ENCODE data around the gene HRG.

HRG gene

GRCh38 chr3:186679151-186679550, 13.3 kb downstream of the HRG start:
- TF ChIP-seq FOXP2 (optimal IDR thresholded peaks at IDR 0.05; ENCODE audit: borderline replicate concordance, extremely low read depth, extremely low read length, insufficient read depth) = no peak
- TF ChIP-seq TAF1 (IDR thresholded peaks at IDR 0.05; ENCODE audit: borderline replicate concordance, insufficient read depth, low read length) = no peak
- no peak for TF ChIP-seq SIN3A (IDR thresholded peaks at IDR 0.05; ENCODE audit: borderline replicate concordance, insufficient read depth, low read length)
- TF ChIP-seq REST (IDR thresholded peaks at IDR 0.05; ENCODE audit: insufficient read depth in 1 of 2, low read depth in 2 of 2, low read length in 2 of 2) = no peak
- no peak for TF ChIP-seq POLR2AphosphoS5 (IDR thresholded peaks at IDR 0.05; ENCODE audit: low read depth, low read length)

GRCh38 chr3:186680869-186681268, 15.1 kb downstream of the HRG start:
- TF ChIP-seq FOXP2 (optimal IDR thresholded peaks at IDR 0.05; ENCODE audit: borderline replicate concordance, extremely low read depth, extremely low read length, insufficient read depth) = no peak
- TF ChIP-seq POLR2AphosphoS5 (IDR thresholded peaks at IDR 0.05; ENCODE audit: low read depth, low read length) = no peak
- no peak for TF ChIP-seq REST (IDR thresholded peaks at IDR 0.05; ENCODE audit: insufficient read depth in 1 of 2, low read depth in 2 of 2, low read length in 2 of 2)
- no peak for TF ChIP-seq TAF1 (IDR thresholded peaks at IDR 0.05; ENCODE audit: borderline replicate concordance, insufficient read depth, low read length)
- no peak for TF ChIP-seq SIN3A (IDR thresholded peaks at IDR 0.05; ENCODE audit: borderline replicate concordance, insufficient read depth, low read length)

DNA sequence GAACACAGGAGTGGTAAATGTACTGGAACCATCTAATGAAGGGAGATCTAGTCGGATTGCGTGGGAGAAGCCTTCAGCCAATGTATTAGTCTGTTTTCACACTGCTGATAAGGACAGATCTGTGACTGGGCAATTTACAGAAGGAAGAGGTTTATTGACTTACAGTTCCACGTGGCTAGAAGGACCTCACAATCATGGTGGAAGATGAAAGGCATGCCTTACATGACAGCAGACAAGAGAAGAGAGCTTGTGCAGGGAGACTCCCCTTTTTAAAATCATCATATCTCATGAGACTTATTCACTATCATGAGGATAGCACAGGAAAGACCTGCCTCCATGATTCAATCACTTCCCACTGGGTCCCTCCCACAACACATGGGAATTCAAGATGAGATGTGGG, 17.0 kb downstream of the HRG start:
- TF ChIP-seq SIN3A (IDR thresholded peaks at IDR 0.05; ENCODE audit: borderline replicate concordance, insufficient read depth, low read length) (no peak), TAF1 (IDR thresholded peaks at IDR 0.05; ENCODE audit: borderline replicate concordance, insufficient read depth, low read length) (no peak), REST (IDR thresholded peaks at IDR 0.05; ENCODE audit: insufficient read depth in 1 of 2, low read depth in 2 of 2, low read length in 2 of 2) (no peak), POLR2AphosphoS5 (IDR thresholded peaks at IDR 0.05; ENCODE audit: low read depth, low read length) (no peak), FOXP2 (optimal IDR thresholded peaks at IDR 0.05; ENCODE audit: borderline replicate concordance, extremely low read depth, extremely low read length, insufficient read depth) (no peak)

- no peak for TF ChIP-seq TAF1 (IDR thresholded peaks at IDR 0.05; ENCODE audit: borderline replicate concordance, insufficient read depth, low read length)
- TF ChIP-seq SIN3A (IDR thresholded peaks at IDR 0.05; ENCODE audit: borderline replicate concordance, insufficient read depth, low read length) = no peak
- no peak for TF ChIP-seq POLR2AphosphoS5 (IDR thresholded peaks at IDR 0.05; ENCODE audit: low read depth, low read length)
- no peak for TF ChIP-seq REST (IDR thresholded peaks at IDR 0.05; ENCODE audit: insufficient read depth in 1 of 2, low read depth in 2 of 2, low read length in 2 of 2)
Observed at GRCh38 chr3:186683979-186684378, 18.2 kb downstream of the HRG start.

DNA sequence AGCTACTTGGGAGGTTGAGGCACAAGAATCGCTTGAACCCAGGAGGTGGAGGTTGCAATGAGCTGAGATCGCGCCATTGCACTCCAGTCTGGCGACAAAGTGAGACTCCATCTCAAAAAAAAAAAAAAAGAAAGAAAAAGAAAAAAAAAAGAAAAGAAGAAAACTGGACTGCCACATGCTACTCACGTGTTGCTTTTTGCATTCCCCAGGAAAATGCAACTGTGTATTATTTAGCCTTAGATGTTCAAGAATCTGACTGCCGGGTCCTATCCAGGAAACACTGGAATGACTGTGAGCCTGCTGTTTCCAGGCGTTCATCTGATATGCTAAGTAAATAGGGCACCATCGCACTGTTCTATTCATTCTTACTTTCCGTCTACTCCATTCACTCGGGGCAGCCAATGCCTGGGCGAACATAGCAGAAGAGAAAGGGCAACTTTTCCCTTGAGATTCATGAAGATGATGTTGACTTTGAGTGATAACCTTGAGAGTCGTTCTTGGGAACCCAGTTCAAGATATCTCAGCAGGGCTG, 21.4 kb downstream of the HRG start:
- no peak for TF ChIP-seq POLR2AphosphoS5 (IDR thresholded peaks at IDR 0.05; ENCODE audit: low read depth, low read length)
- no peak for TF ChIP-seq TAF1 (IDR thresholded peaks at IDR 0.05; ENCODE audit: borderline replicate concordance, insufficient read depth, low read length)
- TF ChIP-seq REST (IDR thresholded peaks at IDR 0.05; ENCODE audit: insufficient read depth in 1 of 2, low read depth in 2 of 2, low read length in 2 of 2) = no peak
- no peak for TF ChIP-seq FOXP2 (optimal IDR thresholded peaks at IDR 0.05; ENCODE audit: borderline replicate concordance, extremely low read depth, extremely low read length, insufficient read depth)
- TF ChIP-seq SIN3A (IDR thresholded peaks at IDR 0.05; ENCODE audit: borderline replicate concordance, insufficient read depth, low read length) = no peak

Measured in PFSK-1 (cell line).